HG03175 (cell line): ENCODE data around the gene UPF2.

ENCODE experiments used
- ATAC-seq: cut with Tn5 transposase; IDR thresholded peaks from one replicate; pipeline ENCODE4 v1.9.1; 2021; ENCODE audit warnings: mild to moderate bottlenecking, moderate library complexity; ENCODE audit not compliant: unreplicated experiment

The UPF2 gene

DNA sequence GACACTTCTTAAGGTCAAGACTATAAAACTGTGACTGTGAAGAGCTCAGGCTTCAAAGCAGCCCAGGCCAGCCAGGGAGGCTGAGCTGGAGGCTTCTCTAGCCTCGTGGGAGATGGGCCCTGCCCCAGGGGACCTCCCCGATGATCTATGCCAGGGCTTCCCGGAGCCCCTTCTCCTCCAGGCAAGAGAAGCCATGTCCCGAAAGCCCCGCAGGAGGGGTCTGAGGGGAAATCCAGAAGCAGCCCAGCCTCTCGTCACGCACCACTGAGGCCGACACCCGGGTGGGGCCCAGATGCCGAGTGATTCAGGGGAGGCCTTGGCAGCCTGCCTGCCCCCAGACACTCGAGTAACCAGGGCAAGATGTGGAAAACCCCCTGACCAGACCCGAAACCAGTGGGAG is 155.8 kb downstream of the UPF2 start:
- ATAC-seq, result no peak

DNA sequence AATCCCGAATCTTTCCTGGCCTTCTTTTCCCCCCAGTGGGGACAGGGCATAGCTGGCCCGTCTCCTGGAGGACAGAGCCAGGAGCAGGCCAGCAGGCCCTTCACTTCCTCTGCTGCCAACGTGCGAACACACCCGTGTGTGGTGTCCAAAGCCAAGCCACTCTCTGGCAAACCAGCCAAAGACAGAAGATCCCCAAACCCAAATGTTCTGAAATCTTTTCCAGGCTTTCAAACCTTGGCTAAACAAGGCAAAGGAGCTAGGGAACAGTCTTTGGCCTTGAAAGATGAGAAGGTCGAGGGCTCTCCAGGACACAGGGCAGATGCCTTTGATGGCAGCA is 156.5 kb downstream of the UPF2 start:
- no peak for ATAC-seq

DNA sequence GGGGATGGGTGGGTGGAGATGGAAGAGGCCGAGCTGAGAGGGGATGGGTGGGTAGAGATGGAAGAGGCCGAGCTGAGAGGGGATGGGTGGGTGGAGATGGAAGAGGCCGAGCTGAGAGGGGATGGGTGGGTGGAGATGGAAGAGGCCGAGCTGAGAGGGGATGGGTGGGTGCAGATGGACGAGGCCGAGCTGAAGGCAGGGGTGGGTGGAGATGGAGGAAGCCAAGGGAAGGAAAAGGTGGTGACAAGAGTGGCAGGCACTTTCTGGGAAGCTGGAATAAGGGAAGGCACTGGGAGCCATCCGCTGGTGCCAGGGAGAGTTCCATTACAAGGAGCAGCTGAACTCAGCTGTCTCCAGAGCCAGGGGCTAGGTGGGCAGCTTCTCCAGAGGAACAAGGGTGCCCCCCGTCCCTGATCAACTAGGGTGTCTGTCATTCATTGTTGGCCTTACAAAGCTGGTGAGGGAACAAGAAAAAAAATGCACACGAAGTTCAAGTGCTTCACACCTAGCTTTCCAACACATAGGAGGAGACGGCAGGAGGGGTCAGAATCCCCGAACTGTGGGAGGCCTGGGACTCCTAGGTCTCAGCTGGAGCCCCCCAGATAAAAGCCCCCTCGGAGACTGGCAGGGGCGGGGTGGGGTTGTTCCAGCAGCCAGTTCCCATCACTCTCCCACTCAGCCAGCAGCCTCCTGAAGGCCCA is 157.0 kb downstream of the UPF2 start:
- ATAC-seq, result no peak

DNA sequence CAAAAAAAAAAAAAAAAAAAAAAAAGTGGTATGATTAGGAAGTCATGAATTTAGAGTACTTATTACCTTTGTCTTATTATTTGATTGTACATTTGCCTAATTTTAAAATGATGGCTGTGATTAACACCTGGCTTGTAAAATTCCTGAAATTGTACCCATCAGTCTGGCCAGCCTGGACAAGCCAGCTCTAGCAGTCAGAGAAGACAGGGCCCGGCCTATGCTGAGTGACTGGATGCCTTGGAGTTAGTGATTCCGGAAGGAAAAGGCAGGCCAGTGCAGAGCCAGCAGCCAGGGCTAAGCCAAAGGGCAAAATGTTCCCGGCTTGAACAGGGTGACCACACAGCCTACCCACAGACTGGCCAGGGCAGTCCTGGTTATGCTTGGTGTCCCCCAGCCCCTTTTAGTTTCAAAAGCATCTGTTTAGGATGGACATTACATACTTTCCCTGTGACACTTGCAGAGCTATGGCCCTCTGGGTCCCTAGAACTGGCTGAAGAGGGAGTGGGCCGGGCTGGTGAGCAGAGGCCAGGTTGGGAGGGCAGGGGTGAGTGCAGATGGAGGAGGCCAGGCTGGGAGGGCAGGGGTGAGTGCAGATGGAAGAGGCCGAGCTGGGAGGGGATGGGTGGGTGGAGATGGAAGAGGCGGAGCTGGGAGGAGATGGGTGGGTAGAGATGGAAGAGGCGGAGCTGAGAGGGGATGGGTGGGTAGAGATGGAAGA is 157.7 kb downstream of the UPF2 start:
- ATAC-seq, result no peak

DNA sequence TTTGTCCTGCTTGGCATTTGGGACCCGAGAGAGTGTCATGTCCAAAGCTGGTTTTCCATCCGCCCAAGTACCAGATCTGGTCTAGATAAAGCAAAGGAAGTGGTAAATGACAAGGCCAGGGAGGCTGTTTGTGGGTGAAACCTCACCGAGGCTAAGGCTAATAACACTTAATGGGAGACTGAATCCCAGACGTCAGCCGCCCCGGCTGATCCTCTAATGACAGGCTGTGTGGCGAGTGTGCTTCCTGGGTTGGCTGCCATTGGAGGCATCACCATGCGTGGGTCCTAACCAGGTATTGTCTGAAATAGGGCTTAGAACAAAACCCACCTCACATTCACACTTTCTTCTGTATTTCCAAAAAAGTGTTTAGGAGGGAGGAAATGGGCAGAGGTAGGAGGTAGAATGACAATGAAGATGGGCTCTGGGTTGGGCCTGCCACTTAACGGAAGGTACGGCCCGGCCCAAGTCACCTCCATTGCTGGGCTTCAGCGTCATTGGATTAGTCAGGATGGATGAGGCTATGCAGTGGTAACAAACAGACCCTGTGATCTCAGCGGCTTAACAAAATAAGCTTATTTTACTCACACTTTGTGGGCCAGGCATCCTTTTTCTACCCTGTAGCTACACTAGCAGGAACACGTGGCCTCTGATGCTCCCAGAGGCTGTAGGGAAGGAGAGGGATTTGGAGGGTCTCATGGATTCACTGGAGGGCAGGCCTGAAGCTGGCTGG is 159.8 kb downstream of the UPF2 start:
- no peak for ATAC-seq

DNA sequence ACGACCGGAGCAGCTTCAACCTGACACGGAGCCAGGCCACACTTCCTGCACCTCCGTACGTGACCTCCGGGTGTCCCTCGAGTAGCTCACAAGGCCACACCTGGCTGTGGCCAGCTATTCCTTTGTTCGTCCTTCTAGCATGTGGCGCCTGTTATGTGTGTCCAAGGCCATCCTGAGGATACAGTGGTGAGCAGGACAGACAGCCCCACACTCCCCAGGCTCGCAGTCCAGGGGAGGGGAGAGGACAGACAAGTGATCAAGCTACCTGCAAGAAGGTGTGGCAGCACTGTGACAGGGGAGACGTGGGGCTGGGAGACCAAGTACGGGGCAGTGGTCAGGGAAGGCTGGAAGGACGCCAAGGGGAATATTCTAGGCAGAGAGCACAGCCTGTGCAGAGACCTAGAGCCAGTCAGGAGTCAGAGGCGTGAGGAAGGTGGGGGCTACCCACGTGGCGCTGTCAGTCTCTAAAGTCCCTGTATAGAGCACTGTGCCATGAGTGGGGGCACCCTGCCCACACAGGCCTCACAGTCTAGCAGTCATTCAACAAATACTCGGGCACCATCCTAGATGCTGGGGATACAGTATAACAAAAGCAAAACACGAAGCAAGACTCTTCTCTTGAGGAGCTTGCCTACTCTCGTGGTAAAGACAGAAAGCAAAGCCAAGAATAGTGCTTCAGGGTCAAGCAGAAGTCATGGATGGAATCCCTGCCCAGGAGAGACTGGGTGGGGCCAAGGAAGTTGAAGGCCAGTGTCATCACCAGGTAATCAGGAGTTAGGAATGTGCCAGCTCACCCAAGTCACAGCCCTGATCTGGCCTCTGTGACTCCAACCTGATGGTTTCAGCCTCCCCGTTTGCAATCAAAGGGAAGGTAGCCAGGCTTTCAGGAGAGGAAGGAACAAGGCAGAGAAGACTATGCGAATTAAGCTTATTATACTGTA is 160.9 kb downstream of the UPF2 start:
- ATAC-seq, result no peak

DNA sequence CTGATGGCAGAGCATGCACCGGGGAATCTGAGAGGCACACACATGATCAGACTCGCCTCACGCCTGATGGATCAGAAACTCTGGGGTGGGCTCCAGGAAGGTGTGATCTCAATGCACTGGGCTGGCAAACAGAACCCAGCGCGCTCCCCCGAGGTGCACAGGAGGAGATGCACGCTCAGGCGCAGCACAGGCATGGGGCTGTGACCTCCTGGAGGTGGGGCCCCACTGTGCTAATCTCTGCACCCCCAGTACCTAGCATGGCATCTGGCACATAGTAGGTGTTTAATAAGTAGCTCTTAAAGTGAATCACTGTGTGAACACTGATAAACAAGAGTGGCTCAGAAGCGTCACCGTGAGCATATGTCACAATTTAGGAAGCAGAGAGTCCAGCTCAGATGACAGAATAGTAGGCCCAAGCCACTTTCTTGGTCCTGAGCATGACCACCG is 161.6 kb downstream of the UPF2 start:
- no peak for ATAC-seq

DNA sequence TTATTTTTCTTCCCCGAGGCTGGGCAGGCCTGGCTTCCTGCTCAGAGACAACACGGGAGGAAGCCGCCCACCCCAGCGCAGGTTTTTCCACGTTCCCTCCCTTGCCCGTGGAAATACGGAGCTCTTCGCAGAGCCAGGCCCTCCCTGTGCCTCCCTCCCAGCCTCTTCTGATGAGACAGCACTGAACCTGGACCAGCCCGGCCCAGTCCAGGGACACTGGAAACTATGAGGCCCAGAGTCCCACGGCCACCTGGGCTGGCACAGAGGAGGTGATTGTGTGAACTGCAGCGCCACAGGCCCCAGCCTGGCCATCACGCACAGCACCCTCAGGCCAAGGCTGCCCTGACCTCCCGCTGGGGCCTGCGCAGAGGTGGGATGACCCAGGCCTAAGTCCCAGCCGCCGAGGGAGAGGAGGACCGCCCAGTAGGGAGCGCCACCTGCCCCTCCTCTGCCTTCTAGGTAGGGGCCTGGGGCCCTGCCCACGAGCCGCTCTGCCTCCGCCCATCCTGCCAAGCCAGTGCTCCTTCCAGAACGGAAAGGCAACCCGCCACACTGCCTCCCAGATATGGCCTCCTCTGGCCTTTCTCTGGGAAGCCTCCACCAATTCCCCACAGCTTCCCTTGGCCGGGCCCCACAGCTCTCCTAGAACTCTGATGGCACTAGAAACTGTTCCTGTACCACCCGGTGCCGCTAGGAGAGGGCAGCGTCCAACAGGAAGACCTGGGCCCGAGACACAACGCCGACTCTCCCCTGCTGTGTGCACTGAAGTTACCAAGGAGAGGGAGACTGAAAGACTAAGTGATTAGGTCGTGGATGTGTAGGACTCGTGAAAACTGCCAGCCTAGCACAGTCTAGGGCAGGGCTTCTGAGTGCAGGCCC is 162.2 kb downstream of the UPF2 start:
- ATAC-seq, result no peak

DNA sequence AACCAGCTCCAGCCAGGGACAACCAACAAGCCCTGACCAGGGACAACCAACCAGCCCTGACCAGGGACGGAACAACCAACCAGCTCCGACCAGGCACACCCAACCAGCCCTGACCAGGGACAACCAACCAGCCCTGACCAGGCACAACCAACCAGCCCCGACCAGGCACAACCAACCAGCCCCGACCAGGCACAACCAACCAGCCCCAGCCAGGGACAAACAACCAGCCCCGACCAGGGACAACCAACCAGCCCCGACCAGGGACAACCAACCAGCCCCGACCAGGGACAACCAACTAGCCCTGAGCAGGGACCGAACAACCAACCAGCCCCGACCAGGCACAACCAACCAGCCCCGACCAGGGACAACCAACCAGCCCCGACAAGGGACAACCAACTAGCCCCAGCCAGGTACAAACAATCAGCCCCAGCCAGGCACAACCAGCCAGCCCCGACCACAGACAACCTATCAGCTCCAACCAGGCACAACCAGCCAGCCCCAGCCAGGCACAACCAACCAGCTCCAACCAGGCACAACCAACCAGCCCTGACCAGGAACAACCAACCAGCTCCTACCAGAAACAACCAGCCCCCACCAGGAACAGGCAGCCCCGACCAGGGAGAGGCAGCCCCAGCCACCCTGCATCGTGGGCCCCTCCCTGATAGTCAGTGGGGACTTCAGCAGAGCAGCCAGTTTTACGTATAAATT is 163.1 kb downstream of the UPF2 start:
- no peak for ATAC-seq

DNA sequence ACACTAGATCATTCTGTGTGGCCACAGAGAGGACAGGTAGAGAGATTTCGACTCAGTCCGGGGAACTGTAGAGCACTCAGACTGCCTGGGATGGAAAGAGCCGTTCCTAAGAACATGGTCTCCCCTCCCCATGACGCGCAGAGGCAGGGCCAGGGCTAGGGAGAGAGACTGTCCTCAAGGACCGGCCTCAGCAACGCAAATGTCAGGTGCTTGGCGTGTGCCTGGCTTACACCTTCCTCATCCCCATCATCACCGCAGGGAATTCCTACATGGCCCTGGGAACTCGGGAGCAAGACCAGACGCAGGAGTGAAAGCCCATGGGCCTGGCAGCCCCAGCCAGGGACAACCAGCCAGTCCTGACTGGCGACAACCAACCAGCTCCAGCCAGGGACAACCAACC is 163.8 kb downstream of the UPF2 start:
- ATAC-seq, result no peak

DNA sequence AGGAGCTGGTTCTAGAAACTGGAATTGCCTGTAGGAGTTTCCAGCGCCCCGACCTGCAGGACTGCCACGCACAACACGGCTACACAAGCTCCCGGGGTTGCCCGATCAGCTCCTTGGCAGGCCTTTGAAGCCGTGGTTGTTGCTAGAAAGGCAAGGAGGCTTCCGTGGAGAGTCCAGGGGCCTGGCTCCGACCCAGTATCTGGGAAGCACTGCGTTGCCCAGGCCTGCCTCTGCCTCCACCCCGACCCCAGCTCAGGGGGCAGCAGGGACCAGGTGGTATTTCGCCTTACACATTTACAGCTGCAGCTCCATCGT is 165.1 kb downstream of the UPF2 start:
- no peak for ATAC-seq

DNA sequence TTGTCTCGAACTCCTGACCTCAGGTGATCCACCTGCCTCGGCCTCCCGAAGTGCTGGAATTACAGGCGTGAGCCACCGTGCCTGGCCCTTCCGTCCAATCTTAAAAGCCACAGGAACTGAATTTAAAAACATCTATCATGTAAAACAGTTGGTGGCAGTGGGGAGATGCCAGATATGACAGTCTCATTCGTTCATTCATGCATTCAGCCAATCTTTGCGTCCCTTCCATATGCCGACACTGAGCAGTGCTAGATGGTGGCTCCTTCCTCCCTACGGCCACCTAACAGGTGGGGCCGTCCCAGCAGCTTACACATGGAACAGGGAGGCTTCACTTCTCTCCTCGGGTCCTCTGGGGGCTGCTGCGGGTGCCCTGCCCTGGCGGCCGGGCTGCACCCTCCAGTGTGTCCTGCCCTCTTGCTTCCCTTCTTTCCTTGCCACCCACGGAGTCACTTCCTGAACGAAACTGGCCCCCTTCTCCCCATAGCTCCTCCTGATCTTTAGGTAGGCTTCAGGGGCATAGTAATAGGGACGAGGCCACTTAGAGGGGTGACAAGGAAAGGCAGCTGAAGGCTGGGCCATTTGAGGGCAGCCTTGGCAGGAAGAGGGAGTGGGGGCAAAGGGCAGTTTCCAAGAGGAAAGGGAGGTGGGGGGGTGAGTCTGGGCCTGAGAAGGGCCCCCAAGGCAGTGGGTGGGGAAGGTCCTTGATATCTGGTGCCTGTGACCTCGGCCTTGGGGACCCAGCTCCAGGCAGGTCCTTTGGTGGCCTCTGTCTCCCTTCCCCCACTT is 165.6 kb downstream of the UPF2 start:
- no peak for ATAC-seq

DNA sequence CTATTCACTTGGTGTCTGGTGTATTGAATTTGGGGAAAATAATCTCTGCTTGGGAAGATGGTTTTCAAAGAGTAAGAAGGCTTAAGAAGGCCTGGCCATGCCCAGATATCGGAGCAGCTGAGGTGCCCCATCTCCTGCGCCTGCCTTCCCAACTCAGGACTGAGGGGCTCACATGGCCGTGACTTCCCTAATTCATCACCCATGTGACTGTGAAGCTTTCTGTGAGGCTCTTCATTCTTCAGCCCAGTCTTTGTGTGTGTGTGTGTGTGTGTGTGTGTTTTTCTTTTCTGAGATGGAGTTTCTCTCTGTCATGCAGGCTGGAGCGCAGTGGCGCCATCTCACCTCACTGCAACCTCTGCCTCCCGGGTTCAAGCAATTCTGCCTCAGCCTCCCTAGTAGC is 166.3 kb downstream of the UPF2 start:
- ATAC-seq, result no peak

DNA sequence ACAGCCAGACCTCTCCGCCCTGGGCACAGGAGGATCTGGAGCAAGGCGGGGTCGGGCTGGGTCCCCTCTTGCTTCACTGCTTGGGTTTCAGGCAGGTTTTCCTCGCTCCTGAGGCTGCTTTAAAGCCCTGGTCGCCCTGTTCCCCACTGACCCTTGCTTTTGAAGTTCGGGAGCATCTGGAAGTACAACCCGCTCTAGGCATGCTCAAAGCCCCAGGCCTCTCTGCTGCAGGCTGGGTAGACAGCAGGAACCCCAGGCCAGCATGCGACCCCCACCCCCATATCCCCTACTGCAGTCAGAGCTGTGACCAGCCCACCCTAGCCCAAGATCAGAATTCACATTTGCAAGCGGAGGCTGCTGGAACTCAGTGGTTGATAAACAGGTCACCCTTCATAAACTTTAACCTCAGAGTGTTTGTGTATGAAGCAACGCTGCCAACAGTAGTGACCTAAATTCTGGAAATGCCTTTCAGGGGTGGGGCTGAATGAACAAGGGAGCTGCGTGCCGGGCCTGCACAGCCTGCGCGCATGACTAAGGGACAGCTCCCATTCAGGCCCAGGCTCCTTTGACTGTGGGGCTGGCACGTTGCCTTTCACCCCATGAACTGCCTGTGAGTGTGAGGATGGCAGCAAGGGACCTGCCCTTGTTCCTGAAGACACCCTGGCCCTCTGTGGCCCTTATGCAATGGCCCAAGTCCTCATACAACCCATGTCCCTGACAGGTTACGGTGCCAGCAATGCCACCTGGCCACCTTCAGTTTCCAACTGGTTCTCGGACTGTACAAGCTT is 166.9 kb downstream of the UPF2 start:
- no peak for ATAC-seq

DNA sequence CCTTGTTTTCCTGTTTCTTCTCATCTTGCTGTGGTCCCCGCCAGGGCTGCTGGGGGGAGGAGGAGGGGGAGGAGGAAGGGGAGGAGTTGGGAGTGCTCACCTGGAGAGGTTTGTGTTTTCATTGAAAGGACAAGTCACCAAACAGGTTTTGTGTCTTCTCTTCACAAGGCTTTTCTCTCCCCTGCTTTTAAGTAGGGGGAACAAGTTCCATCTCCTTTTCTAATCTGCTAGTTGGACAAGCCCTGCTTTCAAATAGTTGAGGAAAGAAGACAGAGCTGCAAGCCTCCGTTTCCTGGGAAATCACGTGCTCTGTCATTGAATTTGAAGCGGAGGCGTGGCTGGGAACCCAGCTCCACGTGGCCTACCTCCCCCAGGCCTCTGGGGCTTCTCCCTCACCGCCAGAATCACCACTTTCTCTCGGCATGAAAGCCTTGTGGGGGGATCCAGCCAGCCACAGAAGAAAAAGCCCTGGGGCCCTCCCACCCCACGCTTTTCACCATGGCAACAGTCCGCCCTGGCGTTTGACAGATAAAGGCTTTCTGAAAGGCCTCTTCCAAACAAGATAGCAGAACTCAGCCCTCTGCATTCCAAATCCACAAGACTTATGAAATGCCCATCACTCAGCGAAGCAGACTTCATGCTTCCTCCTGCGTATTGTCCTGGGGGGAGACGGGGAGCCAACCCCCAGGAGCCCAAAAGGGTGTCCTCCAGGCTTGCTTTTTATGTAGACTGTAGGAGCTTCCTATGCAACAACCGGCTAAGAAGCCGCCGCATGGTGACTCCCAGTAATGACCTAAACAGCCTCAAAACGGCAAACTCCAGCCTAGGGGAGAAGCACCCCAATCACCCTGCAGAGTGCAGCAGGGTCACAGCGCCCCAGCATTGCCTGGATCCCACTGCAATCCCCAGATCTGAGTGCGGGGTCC is 167.8 kb downstream of the UPF2 start:
- ATAC-seq, result no peak

DNA sequence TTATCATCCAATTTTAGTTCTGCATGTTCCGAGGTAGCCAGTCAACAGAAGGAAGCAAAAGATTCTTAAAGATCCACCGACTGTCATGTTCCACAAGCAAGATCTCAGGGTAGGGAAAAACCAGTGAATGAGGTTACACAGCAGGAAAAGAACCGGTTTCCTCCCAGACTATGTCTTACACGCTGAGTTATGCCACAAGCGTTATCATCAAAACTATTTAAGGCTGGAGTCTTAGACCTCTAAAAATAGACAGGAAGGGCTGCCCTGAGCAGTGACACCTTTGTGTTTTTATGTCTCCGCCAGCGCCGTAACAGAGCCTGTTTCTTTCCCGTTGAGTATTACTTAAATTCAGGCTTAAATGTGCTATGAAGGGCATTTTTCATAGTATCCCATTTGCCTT is 171.1 kb downstream of the UPF2 start:
- no peak for ATAC-seq

DNA sequence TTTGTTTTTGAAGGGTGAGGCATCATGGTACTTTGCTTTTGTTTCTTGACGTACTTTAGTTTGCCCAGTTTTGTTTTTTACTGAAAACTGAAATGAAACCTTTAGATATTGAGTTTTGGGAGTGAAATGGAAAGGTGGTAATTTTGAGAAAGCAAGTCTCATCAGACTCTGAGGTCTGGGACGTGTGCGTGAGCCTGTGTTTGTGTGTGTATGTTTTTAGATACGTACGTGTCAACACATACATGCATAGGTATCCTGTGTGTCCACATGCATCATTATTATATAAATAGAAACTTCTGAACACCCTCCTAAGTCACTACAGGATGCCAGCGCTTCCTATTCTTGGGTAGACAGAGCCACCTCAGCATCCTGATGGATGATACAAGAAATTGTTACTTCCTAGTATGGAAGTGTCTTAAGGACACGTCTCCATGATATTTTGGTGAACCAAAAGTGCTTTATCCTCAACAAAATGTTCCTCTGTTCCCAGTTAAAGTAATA is 171.7 kb downstream of the UPF2 start:
- no peak for ATAC-seq
